H1 (cell line): Measurements from ENCODE around the gene OGFRL1. TPM values are rescaled to one million over a fixed set of nuclear protein-coding genes. Genes with fewer than 3 reads are reported as not detected.
A peak's percentile ranks its signal among the peaks of the same experiment; 100 is the strongest.

Experiments
- CTCF ChIA-PET: fragments of 300-600 bp; sonication (Branson Sonifier 250); formaldehyde crosslinking; loops from one replicate; lab custom pipeline; 2021; ENCODE audit not compliant: partially characterized antibody; lab: Charles Lee
- POLR2A ChIA-PET: fragments of 300-600 bp; sonication (Branson Sonifier 250); formaldehyde crosslinking; loops from one replicate; lab custom pipeline; 2021; ENCODE audit warnings: inconsistent platforms; ENCODE audit not compliant: partially characterized antibody; lab: Charles Lee
- DNase-seq, 2 experiments: peaks; one replicate each; pipeline versions ENCODE4 v3.0.0 to v3.0.0-alpha.2; 2010 to 2022; ENCODE audit warnings: low spot score in 2 of 2, low read depth in 1 of 2, mixed read lengths in 1 of 2
- FAIRE-seq: peaks from 2 replicates; lab custom pipeline; 2011; peaks lifted over from hg19 to GRCh38; lab: Jason Lieb, UNC
- H2AFZ ChIP-seq: 2 replicates; pipeline ENCODE4 v1.8.1; 2012; ENCODE audit warnings: low read length, inconsistent platforms
- H2AK5ac ChIP-seq: 2 replicates; pipeline ENCODE4 v1.6.1; 2013; ENCODE audit warnings: low read depth, low read length
- H2BK120ac ChIP-seq: replicated peaks from 2 replicates; pipeline ENCODE3; 2013; ENCODE audit warnings: low read depth, low read length, inconsistent platforms
- H2BK12ac ChIP-seq: 2 replicates; pipeline ENCODE4 v1.6.1; 2013; ENCODE audit warnings: low read depth, low read length
- H2BK15ac ChIP-seq: 2 replicates; pipeline ENCODE4 v1.6.1; 2013; ENCODE audit warnings: low read length
- H2BK20ac ChIP-seq: 2 replicates; pipeline ENCODE4 v1.6.1; 2013; ENCODE audit warnings: low read length
- H2BK5ac ChIP-seq: 2 replicates; pipeline ENCODE4 v1.6.1; 2013; ENCODE audit warnings: low read depth, low read length
- H3K14ac ChIP-seq: 2 replicates; pipeline ENCODE4 v1.6.1; 2013; ENCODE audit warnings: inconsistent platforms; ENCODE audit not compliant: insufficient read length
- H3K18ac ChIP-seq: 2 replicates; pipeline ENCODE4 v1.6.1; 2013; ENCODE audit warnings: low read length; ENCODE audit errors: extremely low read depth
- H3K23ac ChIP-seq: 2 replicates; pipeline ENCODE4 v1.6.1; 2013; ENCODE audit warnings: inconsistent platforms; ENCODE audit not compliant: insufficient read length
- H3K23me2 ChIP-seq: 2 replicates; pipeline ENCODE4 v1.6.1; 2013; ENCODE audit warnings: low read depth, low read length
- H3K27ac ChIP-seq: 2 replicates; pipeline ENCODE4 v1.6.1; 2011; ENCODE audit warnings: low read depth, low read length, inconsistent platforms
- H3K27me3 ChIP-seq, 4 experiments: replicated peaks in 1 of 4; 1 replicate in 1 of 4; 2 replicates in 3 of 4; pipeline versions ENCODE4 v1.6.1 to v1.8.1; 2011 to 2013; ENCODE audit warnings: low read length in 3 of 4, mild to moderate bottlenecking in 3 of 4, inconsistent platforms in 2 of 4, mixed read lengths in 2 of 4, moderate library complexity in 1 of 4; ENCODE audit not compliant: control insufficient read depth in 3 of 4, insufficient read depth in 3 of 4; ENCODE audit errors: extremely low read depth in 1 of 4
- H3K36me3 ChIP-seq, 4 experiments: 2 replicates each; pipeline versions ENCODE4 v1.6.1 to v1.8.1; 2011 to 2013; ENCODE audit warnings: mild to moderate bottlenecking in 4 of 4, low read length in 3 of 4, moderate library complexity in 2 of 4, control low read depth in 1 of 4, inconsistent platforms in 1 of 4; ENCODE audit not compliant: insufficient read depth in 4 of 4, control insufficient read depth in 2 of 4
- H3K4ac ChIP-seq: replicated peaks from 2 replicates; pipeline ENCODE3; 2013; ENCODE audit warnings: low read length, low read depth, mixed read lengths, inconsistent platforms; ENCODE audit not compliant: insufficient read length
- H3K4me1 ChIP-seq, 4 experiments: replicated peaks in 1 of 4; 1 replicate in 1 of 4; 2 replicates in 3 of 4; pipeline versions ENCODE4 v1.6.1 to v1.8.1; 2011 to 2013; ENCODE audit warnings: low read length in 3 of 4, inconsistent platforms in 2 of 4, mixed read lengths in 1 of 4; ENCODE audit not compliant: insufficient read depth in 4 of 4, control insufficient read depth in 3 of 4
- H3K4me2 ChIP-seq, 2 experiments: 2 replicates each; pipeline versions ENCODE4 v1.6.1 to v1.8.1; 2011 to 2013; ENCODE audit warnings: low read depth in 2 of 2, low read length in 2 of 2, control low read depth in 1 of 2, inconsistent platforms in 1 of 2, mild to moderate bottlenecking in 1 of 2; ENCODE audit not compliant: insufficient read depth in 1 of 2
- H3K4me3 ChIP-seq, 4 experiments: fragments of 200-600, 300-600 bp in 1 of 4; sonication (generic), shearing (Covaris generic), sonication (Bioruptor Twin) in 1 of 4; 2 replicates each; pipeline versions ENCODE4 v1.5.1 to v1.8.1; 2011 to 2016; ENCODE audit warnings: low read length in 4 of 4, low read depth in 3 of 4, control low read depth in 2 of 4, inconsistent platforms in 2 of 4, mild to moderate bottlenecking in 2 of 4, mixed read lengths in 1 of 4, moderate library complexity in 1 of 4; ENCODE audit not compliant: insufficient read depth in 2 of 4; ENCODE audit errors: extremely low read depth in 1 of 4
- H3K56ac ChIP-seq: replicated peaks from 2 replicates; pipeline ENCODE3; 2013; ENCODE audit warnings: low read depth, mild to moderate bottlenecking, mixed read lengths, low read length, inconsistent platforms; ENCODE audit not compliant: insufficient read length
- H3K79me1 ChIP-seq: 2 replicates; pipeline ENCODE4 v1.6.1; 2013; ENCODE audit warnings: low read depth, low read length, control low read depth
- H3K79me2 ChIP-seq, 2 experiments: 2 replicates each; pipeline versions ENCODE4 v1.6.1 to v1.8.1; 2012 to 2013; ENCODE audit warnings: low read length in 2 of 2, mild to moderate bottlenecking in 2 of 2, inconsistent platforms in 1 of 2; ENCODE audit not compliant: insufficient read depth in 2 of 2, control insufficient read depth in 1 of 2
- H3K9ac ChIP-seq, 4 experiments: replicated peaks in 1 of 4; 1 replicate in 1 of 4; 2 replicates in 3 of 4; pipeline versions ENCODE4 v1.6.1 to v1.8.1; 2011 to 2013; ENCODE audit warnings: low read depth in 3 of 4, low read length in 3 of 4, control low read depth in 2 of 4, mild to moderate bottlenecking in 2 of 4, moderate library complexity in 2 of 4, inconsistent platforms in 1 of 4; ENCODE audit errors: extremely low read depth in 1 of 4
- H3K9me3 ChIP-seq, 2 experiments: 2 replicates each; pipeline versions ENCODE4 v1.6.1 to v1.8.1; 2012 to 2013; ENCODE audit warnings: mild to moderate bottlenecking in 2 of 2, moderate library complexity in 2 of 2, control low read depth in 1 of 2, inconsistent platforms in 1 of 2, low read depth in 1 of 2, low read length in 1 of 2, mixed read lengths in 1 of 2; ENCODE audit not compliant: insufficient read depth in 2 of 2
- H4K20me1 ChIP-seq, 2 experiments: replicated peaks in 1 of 2; 2 replicates each; pipeline versions ENCODE3 to v1.8.1; 2011 to 2013; ENCODE audit warnings: inconsistent platforms in 2 of 2, low read length in 2 of 2, mild to moderate bottlenecking in 1 of 2; ENCODE audit not compliant: insufficient read depth in 2 of 2, control insufficient read depth in 1 of 2
- H4K5ac ChIP-seq: 2 replicates; pipeline ENCODE4 v1.6.1; 2013; ENCODE audit warnings: low read length, low read depth, mixed read lengths, inconsistent platforms; ENCODE audit not compliant: insufficient read length
- H4K8ac ChIP-seq: 2 replicates; pipeline ENCODE4 v1.8.0; 2013; ENCODE audit warnings: mild to moderate bottlenecking, moderate library complexity, low read length, inconsistent platforms; ENCODE audit not compliant: insufficient read depth; ENCODE audit errors: extremely low read depth
- H4K91ac ChIP-seq: replicated peaks from 2 replicates; pipeline ENCODE3; 2013; ENCODE audit warnings: low read length, mixed read lengths, inconsistent platforms; ENCODE audit not compliant: insufficient read length
- EGR1 ChIP-seq: IDR thresholded peaks from 2 replicates; pipeline ENCODE4 v1.6.1; 2011; ENCODE audit warnings: low read depth, low read length, borderline replicate concordance
- FOSL1 ChIP-seq: IDR thresholded peaks from 2 replicates; pipeline ENCODE4 v1.6.1; 2011; ENCODE audit warnings: mild to moderate bottlenecking, low read depth, low read length, moderate library complexity; ENCODE audit not compliant: insufficient read depth
- JUN ChIP-seq: IDR thresholded peaks from 2 replicates; pipeline ENCODE4 v1.6.1; 2011; ENCODE audit warnings: low read depth, mild to moderate bottlenecking, improper control_type of control experiment, low read length
- JUND ChIP-seq: IDR thresholded peaks from 2 replicates; pipeline ENCODE4 v1.6.1; 2011; ENCODE audit warnings: mild to moderate bottlenecking, improper control_type of control experiment, low read length
- RBBP5 ChIP-seq: IDR thresholded peaks from 2 replicates; pipeline ENCODE4 v1.7.1; 2012; ENCODE audit warnings: low read depth, mild to moderate bottlenecking, inconsistent platforms, low read length, moderate library complexity, borderline replicate concordance
- TAF1 ChIP-seq: IDR thresholded peaks from 2 replicates; pipeline ENCODE4 v1.6.1; 2011; ENCODE audit warnings: mild to moderate bottlenecking, low read depth, low read length
- WGBS, 2 experiments: shearing (Covaris generic) in 1 of 2; methylation state at CpG; one replicate each; pipeline versions ENCODE4 v1.1.6 to v1.1.7; 2013 to 2015; ENCODE audit warnings: low lambda C conversion rate in 2 of 2, mixed read lengths in 2 of 2, inconsistent platforms in 1 of 2, low coverage in 1 of 2, missing lambda C conversion rate in 1 of 2; ENCODE audit not compliant: insufficient replicate concordance in 2 of 2, insufficient coverage in 1 of 2, insufficient read length in 1 of 2; ENCODE audit errors: extremely low coverage in 1 of 2, missing lambda C conversion rate in 1 of 2; 5-methylcytosine and 5-hydroxymethylcytosine counted together
- polyA plus RNA-seq, 7 experiments: library from polyadenylated mRNA; depleted of rRNA in 3 of 7; stranded (reverse) in 5 of 7; unstranded in 2 of 7; fragments of >200 nt in 5 of 7; fragments of 200-250 nt in 2 of 7; gene quantifications; 1 replicate in 5 of 7; 2 replicates in 1 of 7; 4 replicates in 1 of 7; pipeline versions ENCODE4 v1.2.1 to v1.2.3, GENCODE V29; 2011 to 2013; ENCODE audit warnings: missing spikeins in 2 of 7, mixed read lengths in 2 of 7
- total RNA-seq: library from RNA; stranded (reverse); fragmentation: NEBNext Ultra II Directional; extraction: Animal tissue kit (Norgen Biotek cat#: 25700); gene quantifications from 2 replicates; pipeline ENCODE4 v1.2.1, GENCODE V29; 2021

The OGFRL1 gene
- total and polyA plus RNA-seq, 2 of the 8 experiments (the other 6 are each of a cell fraction or from before 2014, with no cell fraction given) = 1.1 to 9.0 TPM

DNA sequence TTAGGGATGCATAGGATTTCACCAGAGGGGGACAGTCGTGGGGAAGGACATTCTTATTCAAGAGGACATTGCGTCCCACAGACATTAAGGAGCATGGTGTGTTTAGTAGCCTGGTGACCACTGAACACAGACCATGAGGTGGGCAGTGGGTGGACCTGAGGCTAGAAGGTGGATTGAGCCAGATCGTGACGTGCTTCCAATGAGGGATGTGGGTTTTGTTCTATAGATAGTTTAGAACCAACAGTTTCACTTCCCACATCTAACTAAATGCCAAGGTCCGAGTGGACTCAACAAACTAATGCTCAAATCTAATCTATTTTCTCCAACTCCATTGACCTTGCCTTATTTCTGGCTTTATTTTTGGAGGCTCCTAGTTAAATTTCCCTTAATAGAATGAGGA is 58.5 kb downstream of the OGFRL1 start:
- H3K56ac ChIP-seq = no peak overlapping the region
- TF ChIP-seq FOSL1 = no peak
- TF ChIP-seq JUN = no peak
- TF ChIP-seq RBBP5 = no peak
- TF ChIP-seq TAF1 = no peak
- TF ChIP-seq EGR1 = no peak
- no peak for TF ChIP-seq JUND

More for the DNA sequence above, 58.5 kb downstream of the OGFRL1 start:
- H2BK15ac ChIP-seq = no peak overlapping the region
- no peak overlapping the region for H2AK5ac ChIP-seq
- H2AFZ ChIP-seq = no peak overlapping the region
- no peak overlapping the region for H3K4me2 ChIP-seq
- no peak overlapping the region for H3K18ac ChIP-seq
- H3K4ac ChIP-seq = no peak overlapping the region
- no peak overlapping the region for H2BK12ac ChIP-seq
- ChIA-PET POLR2A (no interaction called here), CTCF (no interaction called here)
- no peaks in the 10 kb centered on the region for H3K9me3 ChIP-seq
- no peaks in the 10 kb centered on the region for H3K79me1 ChIP-seq
- H2BK20ac ChIP-seq = no peak overlapping the region
- no peak overlapping the region for H2BK5ac ChIP-seq
- peak overlapping the region; percentile 37 for H2BK120ac ChIP-seq
- H4K20me1 ChIP-seq = no peaks in the 10 kb centered on the region
- DNase-seq (no peak), FAIRE-seq (no peak)
- H3K23me2 ChIP-seq = no peaks in the 10 kb centered on the region
- H3K4me3 ChIP-seq = no peak overlapping the region
- no peak overlapping the region for H4K5ac ChIP-seq
- no peaks in the 10 kb centered on the region for H3K27me3 ChIP-seq
- no peak overlapping the region for H3K23ac ChIP-seq
- no peaks in the 10 kb centered on the region for H3K36me3 ChIP-seq
- H3K14ac ChIP-seq = no peak overlapping the region
- no peaks in the 10 kb centered on the region for H3K4me1 ChIP-seq
- no peak overlapping the region; the same call in 1 of the 2 replicates for H3K27ac ChIP-seq
- no peak overlapping the region for H4K8ac ChIP-seq
- no peak overlapping the region for H4K91ac ChIP-seq
- no peak overlapping the region for H3K9ac ChIP-seq
- WGBS, 2 experiments = 99% methylated on average over 5 of the region's 5 CpGs; no CpG with 5 or more reads in 1 of the 2 experiments
- H3K79me2 ChIP-seq = no peaks in the 10 kb centered on the region
